HG03378 (cell line): ENCODE measurements around the gene NXN.
"Not testable (repeated sequence)": the region's sequence is repeated elsewhere in the genome, so short reads cannot be mapped to it uniquely, and the experiment has no call there.

Experiments used
- ATAC-seq: cut with Tn5 transposase; IDR thresholded peaks from one replicate; pipeline ENCODE4 v1.9.1; 2021; ENCODE audit warnings: mild to moderate bottlenecking, moderate library complexity; ENCODE audit not compliant: unreplicated experiment

The NXN gene

DNA sequence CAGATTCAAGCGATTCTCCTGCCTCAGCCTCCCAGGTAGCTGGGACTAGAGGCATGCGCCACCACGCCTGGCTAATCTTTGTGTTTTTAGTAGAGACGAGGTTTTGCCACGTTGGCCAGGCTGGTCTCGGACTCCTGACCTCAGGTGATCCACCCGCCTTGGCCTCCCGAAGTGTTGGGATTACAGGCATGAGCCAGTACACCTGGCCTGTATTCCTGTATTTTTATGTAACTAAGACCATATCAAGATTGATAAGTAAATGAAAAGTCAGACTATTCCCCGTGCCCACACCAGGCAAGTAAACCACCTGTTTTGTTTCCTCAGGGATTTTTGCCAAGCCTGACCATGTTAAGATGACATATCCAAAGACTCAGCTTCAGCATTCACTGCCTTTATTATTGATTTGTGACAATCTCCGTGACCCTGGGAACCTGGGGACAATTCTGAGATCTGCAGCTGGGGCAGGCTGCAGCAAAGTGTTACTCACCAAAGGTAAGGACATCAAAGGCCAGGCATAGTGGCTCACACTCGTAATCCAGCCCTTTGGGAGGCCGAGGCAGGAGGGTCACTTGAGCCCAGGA lies 191.8 kb downstream of the NXN start:
- ATAC-seq: no peak

DNA sequence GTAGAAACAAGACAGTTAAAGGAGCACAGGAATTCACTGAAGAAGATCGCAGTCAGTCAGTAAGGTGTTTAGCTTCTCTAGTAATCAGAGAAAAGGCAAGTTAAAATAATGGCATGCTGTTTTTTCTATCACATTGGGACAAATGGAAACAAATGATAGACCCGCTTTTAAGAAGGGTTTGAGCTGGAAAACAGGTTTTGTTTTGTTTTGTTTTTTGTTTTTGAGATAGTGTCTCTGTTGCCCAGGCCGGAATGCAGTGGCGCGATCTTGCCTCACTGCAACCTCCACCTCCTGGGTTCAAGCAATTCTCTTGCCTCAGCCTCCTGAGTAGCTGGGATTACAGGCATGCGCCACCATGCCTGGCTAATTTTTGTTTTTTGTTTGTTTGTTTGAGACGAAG lies 193.7 kb downstream of the NXN start:
- ATAC-seq: not testable (repeated sequence)

DNA sequence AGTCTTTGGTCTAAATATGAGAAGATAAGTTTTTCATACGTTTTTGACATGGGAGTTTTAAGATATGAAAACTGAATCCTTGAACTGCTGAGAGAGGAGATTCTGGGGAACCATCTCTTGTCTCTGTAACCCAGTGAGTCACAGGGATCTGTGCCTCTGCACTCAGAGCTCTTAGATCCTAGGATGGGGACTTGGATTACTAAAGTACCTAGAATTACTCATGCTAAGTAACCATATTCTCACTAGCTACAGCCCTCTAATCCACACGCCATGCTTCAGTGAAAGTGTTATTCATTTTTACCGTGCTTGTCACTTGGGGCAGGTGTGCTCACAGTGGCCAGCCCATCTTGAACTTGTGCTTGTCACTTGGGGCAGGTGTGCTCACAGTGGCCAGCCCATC lies 195.4 kb downstream of the NXN start:
- no peak for ATAC-seq

DNA sequence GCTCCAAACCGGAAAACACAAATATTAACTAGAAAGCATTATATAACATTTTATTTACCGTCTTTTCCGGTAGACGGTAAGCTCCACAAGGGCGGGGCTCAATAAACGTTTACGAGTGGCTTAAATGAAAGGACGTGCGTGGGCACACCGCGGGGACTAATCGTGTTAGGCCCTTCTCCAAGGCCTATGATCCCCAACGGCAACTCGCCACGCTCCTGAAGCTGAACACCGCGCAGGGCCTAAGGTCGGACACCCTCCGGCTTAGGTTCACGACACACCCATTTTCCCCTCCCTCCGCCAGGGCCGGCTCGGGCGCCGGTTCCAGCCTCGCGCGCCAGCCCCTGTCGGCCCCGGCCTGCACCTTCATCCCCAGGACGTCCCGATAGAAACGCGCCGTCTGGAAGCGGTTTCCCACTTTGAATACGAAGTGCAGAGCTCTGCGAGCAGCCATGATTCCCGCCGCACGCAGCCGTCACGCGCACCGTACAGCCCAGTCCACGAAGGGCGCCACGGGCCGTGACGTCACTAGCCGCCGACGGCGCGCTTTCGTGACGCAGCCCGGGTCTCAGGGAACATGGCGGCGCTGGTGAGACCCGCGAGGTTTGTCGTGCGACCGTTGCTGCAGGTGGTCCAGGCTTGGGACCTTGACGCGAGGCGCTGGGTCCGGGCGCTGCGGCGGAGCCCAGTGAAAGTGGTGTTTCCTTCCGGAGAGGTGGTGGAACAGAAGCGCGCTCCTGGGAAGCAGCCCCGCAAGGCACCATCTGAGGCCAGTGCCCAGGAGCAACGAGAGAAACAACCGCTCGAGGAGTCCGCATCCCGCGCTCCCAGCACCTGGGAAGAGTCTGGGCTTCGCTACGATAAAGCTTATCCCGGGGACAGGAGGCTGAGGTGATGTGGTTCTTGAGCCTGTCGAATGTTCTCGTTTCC lies 197.5 kb downstream of the NXN start, which contains the start of the genes GLOD4 and MRM3:
GLOD4 (minus strand) TSS at position 476 of the 927 bp plus-strand sequence; CDS start at position 451, 25 bp downstream.
MRM3 (plus strand) TSS at position 549 of the 927 bp plus-strand sequence; CDS start at position 575, 26 bp downstream.
- ATAC-seq: peak; percentile 67

DNA sequence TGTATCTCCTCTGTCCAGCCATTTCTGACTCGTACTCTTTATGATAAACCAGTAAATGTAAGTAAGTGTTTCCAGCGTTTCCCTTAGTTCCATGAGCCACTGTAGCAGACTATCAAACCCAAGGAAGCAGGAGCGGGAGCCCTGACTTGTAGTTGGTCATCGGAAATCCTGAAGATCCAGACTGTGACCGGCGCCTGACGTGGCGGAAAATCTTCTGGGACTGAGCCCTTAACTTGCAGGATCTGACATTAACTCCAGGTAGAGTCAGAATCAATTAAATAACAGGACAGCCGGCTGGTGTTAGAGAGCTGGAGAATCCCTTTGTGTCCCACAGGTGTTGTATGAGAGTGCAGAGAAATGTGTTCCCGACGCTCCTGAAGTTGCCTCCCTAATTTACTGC lies 201.5 kb downstream of the NXN start:
- no peak for ATAC-seq

DNA sequence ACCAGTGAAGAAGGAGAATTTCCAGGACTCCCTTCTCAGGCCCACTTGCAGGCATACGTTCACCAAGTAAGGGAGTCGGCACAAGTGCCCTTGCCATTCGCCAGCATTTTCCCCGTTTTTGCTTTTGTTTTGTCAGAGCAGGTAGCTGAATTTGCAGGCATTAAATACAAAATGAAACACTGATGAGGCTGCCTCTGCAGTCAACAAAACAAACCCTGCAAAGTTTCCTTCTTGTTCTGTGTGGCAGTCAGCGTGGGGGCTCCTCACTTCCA lies 205.3 kb downstream of the NXN start:
- no peak for ATAC-seq

DNA sequence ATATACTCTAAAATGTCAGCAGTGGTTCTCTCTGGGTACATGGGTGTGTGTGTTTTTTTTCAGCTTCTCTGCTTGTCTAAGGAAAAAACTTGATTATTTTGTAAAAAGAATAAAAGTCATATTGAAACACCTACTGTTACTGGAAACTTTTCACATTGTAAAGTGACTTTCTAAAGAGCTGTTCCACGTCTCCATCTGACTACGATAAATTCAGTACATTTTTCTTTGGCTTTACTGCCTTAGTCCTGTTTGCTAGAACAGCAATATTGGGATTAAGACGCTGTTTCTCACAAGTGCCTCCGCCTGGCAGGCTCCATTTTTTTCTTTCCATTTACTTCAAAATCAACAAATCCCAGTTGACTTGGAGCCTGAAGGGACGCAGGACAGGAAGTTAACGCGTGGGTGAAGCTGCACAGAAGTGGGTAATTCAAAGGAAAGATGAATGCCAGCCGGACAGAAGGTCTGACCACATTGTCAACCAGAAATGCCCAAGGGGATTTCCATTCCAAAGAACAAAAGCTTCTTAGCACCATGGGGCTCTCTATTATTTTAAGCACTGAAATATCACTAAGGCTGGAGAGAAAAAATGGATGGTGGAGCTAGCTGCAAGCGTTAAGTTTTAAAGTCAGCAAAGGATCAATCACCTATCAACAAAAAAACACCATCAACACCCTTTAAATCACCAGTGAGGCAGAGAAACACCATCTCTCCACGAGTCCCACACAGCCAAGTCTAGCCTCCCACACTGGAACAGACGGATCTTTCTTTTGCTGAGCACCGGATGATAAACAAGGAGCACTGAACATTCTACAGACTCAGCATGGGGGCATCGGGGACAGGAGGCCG lies 205.9 kb downstream of the NXN start:
- ATAC-seq: no peak

DNA sequence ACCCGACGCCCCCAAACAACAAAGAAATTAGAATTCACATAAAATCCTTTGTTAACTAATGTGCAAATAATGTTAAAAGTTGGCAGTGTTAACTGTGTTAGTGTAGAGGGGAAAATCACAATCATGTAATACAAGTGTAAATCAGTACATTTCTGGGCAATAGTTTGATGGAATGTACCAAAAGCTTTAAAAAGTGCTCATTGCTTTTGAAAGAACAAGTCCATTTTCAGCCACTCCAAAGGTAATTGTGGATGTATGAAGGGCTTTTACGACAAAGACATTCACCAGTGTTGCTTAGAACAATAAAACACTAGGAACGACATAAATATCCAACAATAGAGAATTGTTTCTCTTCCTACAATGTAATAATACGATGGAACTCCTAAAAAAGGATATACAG lies 206.6 kb downstream of the NXN start:
- no peak for ATAC-seq

DNA sequence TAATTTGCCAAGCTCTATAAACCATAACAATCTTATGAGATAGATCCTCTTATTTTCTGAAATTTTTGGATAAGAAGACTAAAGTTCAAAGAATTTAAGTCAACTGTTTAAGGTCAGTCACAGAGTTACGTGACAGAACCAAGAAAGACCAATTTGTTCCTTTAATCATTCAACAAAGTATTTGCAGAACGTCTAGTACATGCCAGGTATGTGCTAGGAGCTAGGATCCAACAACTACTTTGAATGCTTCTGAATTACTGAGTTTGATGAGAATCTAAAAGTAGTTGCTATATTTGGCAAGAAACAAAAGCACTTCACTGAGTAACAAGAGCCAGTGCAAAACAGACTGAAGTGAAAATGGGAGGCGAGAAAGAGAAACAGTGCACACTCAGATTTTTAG lies 212.5 kb downstream of the NXN start:
- ATAC-seq: no peak

DNA sequence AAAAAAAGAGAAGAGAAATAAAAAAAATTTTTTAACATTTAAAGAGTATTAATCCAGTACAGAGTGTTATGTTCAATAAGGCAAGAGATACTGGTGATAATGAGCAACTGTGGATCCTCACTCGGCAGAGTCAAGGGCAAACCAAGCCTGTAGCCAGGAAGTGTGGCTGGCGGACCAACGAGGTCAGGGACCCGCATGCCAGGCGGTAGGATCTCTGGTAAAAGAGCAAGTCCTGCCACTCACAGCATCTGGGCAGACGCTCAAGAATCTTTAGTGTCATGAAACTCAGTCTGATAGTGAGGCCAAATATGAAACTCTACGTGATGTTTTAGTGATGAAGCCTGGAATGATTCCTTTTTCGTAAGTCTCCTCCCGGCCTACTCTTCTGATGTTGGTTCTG lies 219.2 kb downstream of the NXN start:
- ATAC-seq: no peak

DNA sequence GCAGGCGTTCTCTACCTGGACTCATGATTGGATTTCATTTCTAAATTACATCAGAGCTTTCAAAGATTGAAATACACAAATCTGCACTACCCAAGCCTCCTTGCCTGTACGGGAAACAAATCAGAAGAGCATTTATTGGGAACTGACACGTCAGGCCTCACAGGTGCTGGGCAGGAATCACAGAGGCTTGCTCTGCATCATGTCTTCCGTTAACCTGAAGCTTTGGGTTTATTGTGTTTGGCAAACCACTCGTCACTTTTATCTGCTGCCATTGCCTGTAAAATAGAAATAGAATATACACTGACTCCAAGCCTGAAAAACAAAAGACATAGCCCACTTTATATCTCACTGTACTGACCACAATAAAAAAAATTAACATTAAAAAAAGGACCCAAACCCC lies 219.6 kb downstream of the NXN start:
- ATAC-seq: no peak

DNA sequence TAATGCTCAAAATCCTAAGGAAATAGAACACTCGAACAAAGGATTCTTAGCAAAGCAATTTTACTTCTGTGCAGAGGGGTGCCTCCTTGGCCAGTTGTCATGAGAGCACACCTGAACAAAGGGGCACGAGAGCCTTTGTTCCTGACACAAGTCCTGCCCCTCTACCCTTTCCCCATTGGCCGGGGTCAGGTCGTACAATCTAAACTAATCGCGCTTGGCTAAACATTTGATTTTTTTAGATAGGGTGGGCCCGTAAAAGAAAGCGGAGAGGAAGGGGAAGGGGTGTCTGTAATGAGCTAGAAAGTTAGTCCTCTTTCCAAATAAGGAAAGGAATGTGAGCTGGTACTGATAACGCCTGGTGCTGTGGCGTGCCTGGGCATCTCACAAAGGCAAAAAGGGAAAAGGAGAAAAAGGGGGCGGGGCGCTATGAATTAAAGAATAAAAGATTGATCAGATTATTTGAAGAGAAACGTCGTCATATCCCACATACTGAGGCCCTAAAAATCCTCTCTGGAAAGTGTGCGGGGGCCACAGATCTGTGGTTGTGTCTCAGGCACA lies 223.5 kb downstream of the NXN start:
- not testable (repeated sequence) for ATAC-seq

DNA sequence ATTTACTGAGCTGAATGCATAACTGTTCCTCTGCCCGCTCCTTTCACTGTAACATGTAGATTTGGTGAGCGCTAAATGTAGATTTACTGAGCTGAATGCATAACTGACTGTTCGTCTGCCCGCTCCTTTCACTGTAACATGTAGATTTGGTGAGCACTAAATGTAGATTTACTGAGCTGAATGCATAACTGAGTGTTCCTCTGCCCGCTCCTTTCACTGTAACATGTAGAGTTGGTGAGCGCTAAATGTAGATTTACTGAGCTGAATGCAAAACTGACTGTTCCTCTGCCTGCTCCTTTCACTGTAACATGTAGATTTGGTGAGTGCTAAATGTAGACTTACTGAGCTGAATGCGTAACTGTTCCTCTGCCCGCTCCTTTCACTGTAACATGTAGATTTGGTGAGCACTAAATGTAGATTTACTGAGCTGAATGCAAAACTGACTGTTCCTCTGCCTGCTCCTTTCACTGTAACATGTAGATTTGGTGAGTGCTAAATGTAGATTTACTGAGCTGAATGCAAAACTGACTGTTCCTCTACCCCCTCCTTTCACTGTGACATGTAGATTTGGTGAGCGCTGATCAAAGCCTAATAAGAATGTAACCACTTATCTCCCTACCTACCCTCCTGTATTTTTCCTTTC lies 224.1 kb downstream of the NXN start:
- ATAC-seq: not testable (repeated sequence)

DNA sequence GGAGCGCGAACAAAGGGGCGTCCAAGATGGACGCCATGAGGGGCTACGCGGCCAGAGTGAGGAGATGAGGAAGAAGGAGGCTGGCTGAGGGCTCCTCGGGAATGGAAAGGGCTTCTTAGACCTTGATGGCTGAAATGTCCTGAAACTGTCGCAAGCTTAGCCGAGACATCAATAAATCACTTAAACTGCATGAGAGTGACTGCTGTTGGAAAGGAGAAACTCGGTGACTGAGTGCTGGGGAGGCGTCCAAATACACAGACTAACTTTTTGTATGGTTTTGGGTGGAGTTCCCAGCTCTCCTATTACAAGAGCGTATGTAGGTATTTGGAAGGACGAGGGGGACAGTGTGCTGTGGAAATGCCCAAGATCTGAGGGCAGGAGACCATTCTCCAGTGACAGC lies 226.2 kb downstream of the NXN start:
- no peak for ATAC-seq

DNA sequence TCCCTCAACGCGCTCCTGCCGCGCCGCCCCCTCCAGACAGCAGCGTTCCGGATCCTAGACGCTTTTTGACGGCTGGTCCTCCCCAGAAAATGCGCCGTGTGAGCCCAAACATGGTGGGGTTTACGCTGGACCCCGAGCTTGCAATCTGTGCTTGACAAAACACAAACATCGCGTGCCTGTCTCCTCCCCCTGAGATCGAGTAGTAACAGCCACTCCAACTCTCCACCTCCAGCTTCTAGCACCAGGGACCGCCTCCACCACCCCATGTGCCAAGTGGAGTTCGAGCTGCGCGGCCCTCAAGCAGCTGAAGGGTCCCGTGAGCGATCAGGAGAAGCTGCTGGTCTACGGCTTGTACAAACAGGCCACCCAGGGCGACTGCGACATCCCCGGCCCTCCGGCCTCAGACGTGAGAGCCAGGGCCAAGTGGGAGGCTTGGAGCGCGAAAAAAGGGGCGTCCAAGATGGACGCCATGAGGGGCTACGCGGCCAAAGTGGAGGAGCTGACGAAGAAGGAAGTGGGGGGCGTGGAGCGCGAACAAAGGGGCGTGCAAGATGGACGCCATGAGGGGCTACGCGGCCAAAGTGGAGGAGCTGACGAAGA lies 226.9 kb downstream of the NXN start:
- no peak for ATAC-seq

DNA sequence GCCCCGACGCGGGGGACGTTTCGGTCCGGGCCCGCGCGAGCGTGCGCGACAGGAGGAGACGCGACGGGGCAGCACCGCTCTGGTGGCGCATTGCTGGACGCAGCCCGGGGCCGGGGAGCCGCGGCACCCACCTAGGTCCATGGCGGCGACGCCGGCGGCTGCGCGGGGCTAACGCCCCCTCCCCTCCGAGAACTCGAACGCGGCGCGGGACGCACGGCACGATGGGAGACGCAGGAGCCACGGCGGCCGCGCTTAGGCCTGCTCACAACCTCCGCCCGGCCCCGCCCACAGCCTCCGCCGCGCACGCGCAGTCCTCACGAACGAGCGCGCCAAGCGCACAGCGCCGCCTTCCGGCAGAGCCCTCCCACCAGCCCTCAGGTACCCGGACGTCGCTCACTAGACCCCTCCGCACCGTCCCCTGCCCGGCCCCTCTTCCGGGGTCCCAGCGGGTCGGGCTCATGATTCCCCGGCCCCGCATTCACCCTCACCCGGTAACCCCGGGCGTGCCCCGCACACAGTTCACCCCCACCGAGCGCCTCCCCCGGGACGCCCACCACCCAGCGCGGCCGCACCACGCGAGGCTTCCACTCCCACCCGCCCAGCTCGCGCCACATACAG lies 227.5 kb downstream of the NXN start, which contains the start of gene GEMIN4:
GEMIN4 (minus strand) TSS at position 263 of the 618 bp plus-strand sequence; CDS start at position 141, 122 bp downstream.
- peak; percentile 56 for ATAC-seq

DNA sequence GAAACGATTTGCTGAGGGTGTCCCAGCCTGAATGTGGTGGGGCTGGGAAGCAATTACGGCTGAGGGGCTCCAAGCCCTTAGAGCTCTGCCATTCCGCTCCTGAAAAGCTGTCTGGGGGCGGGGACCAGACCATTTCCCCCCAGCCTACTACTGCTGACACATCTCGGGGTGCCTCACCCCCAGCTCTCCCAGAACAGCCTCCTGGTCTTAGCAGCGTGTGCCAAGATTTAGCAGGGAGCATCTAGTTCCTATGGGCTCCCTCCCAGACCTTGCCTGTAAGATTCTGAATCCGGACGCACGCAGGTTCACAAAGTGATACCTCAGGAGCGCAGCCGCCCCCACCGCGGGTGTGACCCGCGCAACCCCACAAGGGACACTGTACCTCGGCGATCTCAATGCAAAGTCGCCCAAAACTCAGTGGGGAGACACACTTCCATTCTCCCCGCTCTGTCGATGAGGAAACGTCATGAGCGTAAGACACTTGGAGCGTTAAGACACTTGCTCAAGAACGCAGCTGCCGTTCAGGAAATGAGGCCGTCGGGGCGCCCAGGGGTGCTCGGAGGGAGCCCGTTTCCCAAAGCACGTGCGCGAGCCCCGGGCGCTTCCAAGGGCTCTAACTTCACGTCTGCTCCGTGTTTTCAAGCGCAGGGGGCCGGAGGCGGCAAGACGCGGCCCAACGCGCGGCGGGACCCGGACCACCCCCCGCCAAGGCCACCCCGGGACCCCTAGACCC lies 228.1 kb downstream of the NXN start:
- peak; percentile 38 for ATAC-seq

DNA sequence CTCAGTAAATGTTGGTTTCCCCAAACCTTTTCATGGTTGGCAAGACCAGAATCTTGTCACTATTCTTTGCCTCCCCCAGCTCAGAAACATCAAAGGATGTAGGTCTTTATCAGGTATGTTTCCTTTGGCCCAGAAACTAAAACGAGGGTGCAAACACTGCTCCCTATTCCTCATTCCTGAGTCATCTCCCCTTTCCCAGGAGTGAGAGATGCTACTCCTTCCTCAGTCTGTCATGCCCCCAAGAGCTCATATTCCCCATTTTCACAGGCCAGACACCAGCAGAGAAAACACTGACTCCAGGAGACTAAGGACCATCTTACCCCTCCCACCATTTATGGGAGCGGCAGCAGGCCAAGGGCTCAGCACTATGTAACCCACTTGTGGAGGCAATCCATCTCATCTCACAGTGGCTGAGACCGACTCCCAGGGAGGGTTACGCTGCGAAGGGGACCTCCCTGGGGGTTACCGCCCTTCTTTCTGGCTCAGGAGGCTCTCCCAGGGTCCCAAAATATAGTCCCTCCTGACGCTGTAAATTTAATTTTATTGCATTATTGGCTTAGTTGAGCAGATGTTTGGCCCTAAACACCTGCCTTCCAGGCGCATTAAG lies 229.0 kb downstream of the NXN start:
- no peak for ATAC-seq

DNA sequence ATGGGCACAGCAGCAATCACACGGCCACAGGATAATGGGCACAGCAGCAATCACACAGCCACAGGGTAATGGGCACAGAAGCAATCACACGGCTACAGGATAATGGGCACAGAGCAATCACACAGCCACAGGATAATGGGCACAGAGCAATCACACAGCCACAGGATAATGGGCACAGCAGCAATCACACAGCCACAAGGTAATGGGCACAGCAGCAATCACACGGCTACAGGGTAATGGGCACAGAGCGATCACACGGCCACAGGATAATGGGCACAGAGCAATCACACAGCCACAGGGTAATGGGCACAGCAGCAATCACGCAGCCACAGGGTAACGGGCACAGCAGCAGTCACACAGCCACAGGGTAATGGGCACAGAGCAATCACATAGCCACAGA lies 230.2 kb downstream of the NXN start:
- not testable (repeated sequence) for ATAC-seq
